Dorsolateral prefrontal cortex (tissue), 118 donors: ENCODE data around the gene ZNF892. TPM values are rescaled to one million over a fixed set of nuclear protein-coding genes. Genes with fewer than 3 reads are reported as not detected.

Experiments
- total RNA-seq, 120 experiments: library from RNA; stranded (reverse); gene quantifications; one replicate each; pipeline versions ENCODE4 v1.2.3 to v1.2.4, GENCODE V29; 2022

Gene ZNF892
- total RNA-seq, 120 experiments from 2014 or later = 11.3 to 29.3 (median 18.7) TPM

Other genes with a start within 250 kb of the ZNF892 start
- 100 to 1,000 TPM in 74 of 120 experiments, 10 to 100 TPM in 46; 24.0 to 522 (median 118) TPM for gene MAL, start 181.8 kb upstream of the ZNF892 start, total RNA-seq
- gene MRPS5, start 85.7 kb upstream of the ZNF892 start, total RNA-seq = 100 to 1,000 TPM in 1 of 120 experiments, 10 to 100 TPM in 119; 47.0 to 101 (median 70.2) TPM
- 10 to 100 TPM; 17.2 to 58.5 (median 36.2) TPM for gene ZNF514, start 47.7 kb upstream of the ZNF892 start, total RNA-seq
- 1 to 10 TPM; 4.3 to 9.8 (median 6.6) TPM for gene ZNF2, start 41.7 kb upstream of the ZNF892 start, total RNA-seq
- 10 to 100 TPM in 36 of 120 experiments, 1 to 10 TPM in 84; 4.2 to 20.6 (median 8.8) TPM for gene PROM2, start 66.9 kb downstream of the ZNF892 start, total RNA-seq
- 100 to 1,000 TPM in 1 of 120 experiments, 10 to 100 TPM in 119; 28.2 to 102 (median 60.5) TPM for gene KCNIP3, start 89.8 kb downstream of the ZNF892 start, total RNA-seq
- 10 to 100 TPM; 30.4 to 74.2 (median 51.8) TPM for gene FAHD2A, start 195.2 kb downstream of the ZNF892 start, total RNA-seq